ENCODE data around the gene TNS1. TPM values are rescaled to one million over a fixed set of nuclear protein-coding genes. Genes with fewer than 3 reads are reported as not detected.

Gene TNS1
- polyA plus RNA-seq, 1 of the 3 experiments (the other 2 are of a cell fraction): 12.1 TPM

DNA sequence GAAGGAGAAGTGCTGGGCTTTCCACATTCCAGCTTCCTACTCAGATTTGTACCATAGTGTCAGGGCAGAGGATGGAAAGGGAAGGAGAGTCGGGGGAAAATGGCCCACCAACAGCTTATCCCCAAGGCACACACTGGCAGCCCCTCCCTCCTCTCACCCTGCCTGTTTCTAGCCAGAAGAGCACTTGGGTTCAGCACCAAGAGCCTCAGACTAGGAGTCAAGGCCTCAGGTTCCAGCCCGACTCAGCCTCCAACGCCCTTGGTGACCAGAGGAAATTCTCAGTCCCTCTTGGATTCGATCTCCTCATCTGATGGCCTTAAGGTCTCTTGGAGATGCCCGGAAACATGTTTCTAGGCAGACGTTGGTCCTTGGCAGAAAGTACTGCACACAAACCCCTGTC is 53.9 kb downstream of the TNS1 start:
- H3K4me3 ChIP-seq (ENCODE audit: low read depth in 2 of 2, low read length in 1 of 2): no peak overlapping the region
- H3F3A ChIP-seq (replicated peaks; ENCODE audit: insufficient read depth): peaks cover 11% of the 10 kb centered on the region
- H3K79me2 ChIP-seq (ENCODE audit: insufficient read depth): peaks cover 71% of the 10 kb centered on the region
- peaks cover 9 to 80% of the 10 kb centered on the region in 2 experiments for H3K4me1 ChIP-seq (ENCODE audit: control insufficient read depth in 1 of 2, insufficient read depth in 2 of 2, low read depth in 1 of 2, low read length in 1 of 2)
- H3K9ac ChIP-seq: no peak overlapping the region
- H3K36me3 ChIP-seq (replicated peaks in 1 of 2; ENCODE audit: control insufficient read depth in 1 of 2, insufficient read depth in 2 of 2, low read length in 1 of 2): peaks cover 0 to under 1% of the 10 kb centered on the region in 2 experiments
- ChIA-PET POLR2A (no interaction called here), CTCF (interaction anchor here (0.6 to 9.7 kb wide), 7 partner anchors 9 to 62 kb away, joined by 3 to 68 read pairs (median 4); no protein-coding TSS in a partner anchor)
- no peak overlapping the region for H2AFZ ChIP-seq (ENCODE audit: low read depth)
- H3K4me2 ChIP-seq: no peak overlapping the region
- no peaks in the 10 kb centered on the region for H3K9me2 ChIP-seq
- 100% methylated on average over 2 of the region's 6 CpGs for WGBS (ENCODE audit: low lambda C conversion rate)
- H3K27ac ChIP-seq (ENCODE audit: low read depth in 2 of 2, low read length in 1 of 2): no peak overlapping the region; a peak in 1 of 4 replicates
- TF ChIP-seq RCOR1 (IDR thresholded peaks at IDR 0.05; ENCODE audit: low read length) (no peak), MXI1 (IDR thresholded peaks at IDR 0.05; ENCODE audit: low read depth, low read length) (no peak), TEAD4 (IDR thresholded peaks at IDR 0.05; ENCODE audit: borderline replicate concordance, insufficient read depth) (no peak), RAD21 (IDR thresholded peaks at IDR 0.05; ENCODE audit: low read length) (no peak), RFX5 (IDR thresholded peaks at IDR 0.05; ENCODE audit: low read length) (no peak), POLR2AphosphoS5 (IDR thresholded peaks at IDR 0.05; ENCODE audit: low read depth, low read length) (no peak), SMC3 (IDR thresholded peaks at IDR 0.05; ENCODE audit: low read depth, low read length) (no peak), FOXM1 (IDR thresholded peaks at IDR 0.05; ENCODE audit: low read depth) (no peak), FOXJ3 (CRISPR knock-in tag; IDR thresholded peaks at IDR 0.05) (no peak)
- TF ChIP-seq, protein P1, sequence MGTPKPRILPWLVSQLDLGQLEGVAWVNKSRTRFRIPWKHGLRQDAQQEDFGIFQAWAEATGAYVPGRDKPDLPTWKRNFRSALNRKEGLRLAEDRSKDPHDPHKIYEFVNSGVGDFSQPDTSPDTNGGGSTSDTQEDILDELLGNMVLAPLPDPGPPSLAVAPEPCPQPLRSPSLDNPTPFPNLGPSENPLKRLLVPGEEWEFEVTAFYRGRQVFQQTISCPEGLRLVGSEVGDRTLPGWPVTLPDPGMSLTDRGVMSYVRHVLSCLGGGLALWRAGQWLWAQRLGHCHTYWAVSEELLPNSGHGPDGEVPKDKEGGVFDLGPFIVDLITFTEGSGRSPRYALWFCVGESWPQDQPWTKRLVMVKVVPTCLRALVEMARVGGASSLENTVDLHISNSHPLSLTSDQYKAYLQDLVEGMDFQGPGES (IDR thresholded peaks at IDR 0.05; ENCODE audit: low read depth, low read length): no peak
- no peak for DNase-seq
- H3K27me3 ChIP-seq (ENCODE audit: insufficient read depth): no peaks in the 10 kb centered on the region
- peaks cover 95% of the 10 kb centered on the region for H4K20me1 ChIP-seq (ENCODE audit: insufficient read depth)
- H3K9me3 ChIP-seq: no peaks in the 10 kb centered on the region

DNA sequence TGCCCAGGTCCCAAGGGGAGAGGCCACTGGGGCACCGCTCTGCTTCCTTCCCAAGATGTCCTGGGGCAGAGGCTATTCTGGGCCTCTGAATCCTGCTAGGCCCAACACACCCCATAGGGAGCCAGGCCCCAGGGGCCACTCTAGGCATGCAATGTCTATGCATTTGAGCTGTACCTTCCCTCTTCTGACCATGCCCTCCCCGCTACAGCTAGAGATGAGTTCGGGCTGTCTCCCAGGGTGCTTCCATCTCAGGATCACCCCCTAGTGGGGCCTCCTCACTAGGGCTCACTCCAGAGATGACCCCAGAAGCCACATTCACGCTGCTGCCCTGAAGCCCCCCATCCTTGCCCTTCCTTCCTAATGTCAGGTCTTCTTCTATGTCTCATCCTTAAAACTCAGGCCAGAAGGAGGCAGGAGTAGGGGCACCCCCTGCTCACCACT is 54.4 kb downstream of the TNS1 start:
- Histone ChIP-seq H3K79me2 (ENCODE audit: insufficient read depth) (peaks cover 71% of the 10 kb centered on the region), H3K4me3 (ENCODE audit: low read depth in 2 of 2, low read length in 1 of 2) (no peak overlapping the region), H3K9me2 (no peaks in the 10 kb centered on the region), H3K36me3 (replicated peaks in 1 of 2; ENCODE audit: control insufficient read depth in 1 of 2, insufficient read depth in 2 of 2, low read length in 1 of 2) (no peaks in the 10 kb centered on the region), H3K9me3 (no peaks in the 10 kb centered on the region), H3K27me3 (ENCODE audit: insufficient read depth) (no peaks in the 10 kb centered on the region), H4K20me1 (ENCODE audit: insufficient read depth) (peaks cover 97% of the 10 kb centered on the region), H3K9ac (no peak overlapping the region), H2AFZ (ENCODE audit: low read depth) (no peak overlapping the region), H3K4me2 (no peak overlapping the region), H3K4me1 (ENCODE audit: control insufficient read depth in 1 of 2, insufficient read depth in 2 of 2, low read depth in 1 of 2, low read length in 1 of 2) (peaks cover 9 to 80% of the 10 kb centered on the region in 2 experiments), H3F3A (replicated peaks; ENCODE audit: insufficient read depth) (peaks cover 11% of the 10 kb centered on the region), H3K27ac (ENCODE audit: low read depth in 2 of 2, low read length in 1 of 2) (no peak overlapping the region)
- CTCF ChIA-PET: interaction anchor here (1.0 to 9.7 kb wide), 9 partner anchors 9 to 163 kb away, joined by 3 to 68 read pairs (median 4); no protein-coding TSS in a partner anchor
- POLR2A ChIA-PET: no interaction called here
- TF ChIP-seq, protein P2, sequence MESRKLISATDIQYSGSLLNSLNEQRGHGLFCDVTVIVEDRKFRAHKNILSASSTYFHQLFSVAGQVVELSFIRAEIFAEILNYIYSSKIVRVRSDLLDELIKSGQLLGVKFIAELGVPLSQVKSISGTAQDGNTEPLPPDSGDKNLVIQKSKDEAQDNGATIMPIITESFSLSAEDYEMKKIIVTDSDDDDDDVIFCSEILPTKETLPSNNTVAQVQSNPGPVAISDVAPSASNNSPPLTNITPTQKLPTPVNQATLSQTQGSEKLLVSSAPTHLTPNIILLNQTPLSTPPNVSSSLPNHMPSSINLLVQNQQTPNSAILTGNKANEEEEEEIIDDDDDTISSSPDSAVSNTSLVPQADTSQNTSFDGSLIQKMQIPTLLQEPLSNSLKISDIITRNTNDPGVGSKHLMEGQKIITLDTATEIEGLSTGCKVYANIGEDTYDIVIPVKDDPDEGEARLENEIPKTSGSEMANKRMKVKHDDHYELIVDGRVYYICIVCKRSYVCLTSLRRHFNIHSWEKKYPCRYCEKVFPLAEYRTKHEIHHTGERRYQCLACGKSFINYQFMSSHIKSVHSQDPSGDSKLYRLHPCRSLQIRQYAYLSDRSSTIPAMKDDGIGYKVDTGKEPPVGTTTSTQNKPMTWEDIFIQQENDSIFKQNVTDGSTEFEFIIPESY (IDR thresholded peaks at IDR 0.05; ENCODE audit: borderline replicate concordance, low read depth): no peak
- TF ChIP-seq, protein P3, sequence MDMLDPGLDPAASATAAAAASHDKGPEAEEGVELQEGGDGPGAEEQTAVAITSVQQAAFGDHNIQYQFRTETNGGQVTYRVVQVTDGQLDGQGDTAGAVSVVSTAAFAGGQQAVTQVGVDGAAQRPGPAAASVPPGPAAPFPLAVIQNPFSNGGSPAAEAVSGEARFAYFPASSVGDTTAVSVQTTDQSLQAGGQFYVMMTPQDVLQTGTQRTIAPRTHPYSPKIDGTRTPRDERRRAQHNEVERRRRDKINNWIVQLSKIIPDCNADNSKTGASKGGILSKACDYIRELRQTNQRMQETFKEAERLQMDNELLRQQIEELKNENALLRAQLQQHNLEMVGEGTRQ (IDR thresholded peaks at IDR 0.05; ENCODE audit: borderline replicate concordance, low read depth, low read length): no peak
- 91% methylated on average over 3 of the region's 4 CpGs for WGBS (ENCODE audit: low lambda C conversion rate)
- no peak for DNase-seq
